NOMO-1 (cell line): ENCODE data around the gene DPT.

Experiments
- DNase-seq, 2 experiments: peaks; one replicate each; lab custom pipeline; 2025; ENCODE audit not compliant: unreplicated experiment in 2 of 2; lab: John Stamatoyannopoulos, UW

The DPT gene

GRCh38 chr1:168672278-168672677 lies 56.7 kb downstream of the DPT start:
- DNase-seq: no peak

GRCh38 chr1:168671782-168672181 lies 57.2 kb downstream of the DPT start:
- no peak for DNase-seq

DNA sequence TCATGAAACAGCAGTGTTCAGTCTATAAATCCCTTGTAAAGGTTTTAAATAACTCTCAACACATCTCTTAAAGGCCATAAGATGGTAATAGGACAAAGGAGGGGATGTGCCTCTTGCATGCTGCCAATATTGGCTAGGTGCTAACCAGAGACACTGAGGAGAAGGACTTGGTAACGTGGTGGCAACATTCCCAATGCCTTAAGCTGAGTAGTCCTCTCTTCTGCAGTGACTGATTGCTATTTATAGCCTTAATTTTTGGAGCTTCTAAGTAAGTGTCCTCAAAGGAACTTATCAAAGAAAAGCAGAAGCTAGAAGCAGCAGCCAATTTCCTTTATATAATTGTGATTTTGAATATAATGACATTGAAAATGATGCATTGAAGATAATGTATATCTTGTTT lies 63.0 kb downstream of the DPT start:
- no peak for DNase-seq

- no peak for DNase-seq
Observed at GRCh38 chr1:168664069-168664834, 64.8 kb downstream of the DPT start.

- no peak for DNase-seq
Observed at GRCh38 chr1:168656485-168656884, 72.5 kb downstream of the DPT start.

- DNase-seq: no peak
Observed at GRCh38 chr1:168654198-168654915, 74.6 kb downstream of the DPT start.

DNA sequence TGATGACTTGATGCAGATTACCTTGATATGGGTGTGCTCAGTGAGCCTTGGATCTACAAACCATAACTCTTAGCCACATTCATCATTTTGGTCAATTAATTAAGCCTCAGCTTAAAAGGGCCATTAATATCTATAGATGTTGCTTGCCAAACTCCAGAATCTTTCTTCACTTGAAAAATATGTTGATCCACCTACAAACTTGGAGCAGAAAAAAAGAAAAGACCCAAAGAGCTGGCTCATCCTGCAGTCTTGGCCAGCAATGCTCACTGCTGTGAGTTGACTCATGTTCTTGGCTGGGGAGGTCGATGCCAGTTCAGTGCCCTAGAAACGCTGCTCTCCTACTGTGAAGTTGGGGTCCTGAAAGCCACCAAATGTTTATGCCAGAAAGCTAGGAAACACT lies 75.4 kb downstream of the DPT start:
- DNase-seq: no peak

DNA sequence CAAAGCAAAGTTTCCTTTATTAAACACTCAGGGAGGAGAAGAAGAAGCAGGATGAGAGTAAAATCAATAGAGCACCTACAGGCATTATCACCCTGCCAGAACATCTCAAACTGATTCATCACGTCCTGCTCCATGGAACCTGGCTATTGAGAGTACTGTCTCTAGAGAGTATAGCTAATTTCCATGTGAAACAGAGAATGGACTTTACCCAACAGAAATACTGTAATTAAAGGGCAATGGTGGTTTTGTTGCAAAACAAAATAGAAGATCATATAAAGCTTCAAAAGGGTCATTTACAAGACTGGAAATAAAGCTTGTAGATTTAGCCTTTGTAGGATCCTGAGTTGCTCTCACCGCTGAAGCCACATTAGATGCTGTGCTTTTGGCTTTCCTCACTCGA lies 83.3 kb downstream of the DPT start:
- DNase-seq: no peak
